K562 (cell line): ENCODE results near the gene SPATA13. TPM values are rescaled to one million over a fixed set of nuclear protein-coding genes. Genes with fewer than 3 reads are reported as not detected.

Experiments
- MEF2A ChIP-seq: IDR thresholded peaks from 2 replicates; pipeline ENCODE4 v1.6.1; 2011; ENCODE audit warnings: low read depth, mild to moderate bottlenecking, low read length, moderate library complexity; ENCODE audit not compliant: control insufficient read depth
- NCOA2 ChIP-seq, 2 experiments: fragments of 450-650 bp; IDR thresholded peaks; 2 replicates each; pipeline ENCODE4 v1.6.1; 2018; ENCODE audit warnings: mild to moderate bottlenecking in 2 of 2, moderate library complexity in 1 of 2; ENCODE audit not compliant: partially characterized antibody in 2 of 2
- PHB2 ChIP-seq: fragments of 450-650 bp; IDR thresholded peaks from 2 replicates; pipeline ENCODE4 v1.6.1; 2017; ENCODE audit warnings: low read depth
- SREBF2 ChIP-seq: sonication (generic); formaldehyde crosslinking; IDR thresholded peaks from 2 replicates; pipeline ENCODE4 v1.4.0; 2020; ENCODE audit warnings: mild to moderate bottlenecking, missing genetic modification reagents
- SRSF1 ChIP-seq: fragments of 200-400 bp; formaldehyde crosslinking; IDR thresholded peaks from 2 replicates; pipeline ENCODE4 v1.6.1; 2017; ENCODE audit warnings: mild to moderate bottlenecking, low read depth, low read length, moderate library complexity
- ZNF165 ChIP-seq: fragments of 250-450 bp; sonication (Bioruptor Pico); IDR thresholded peaks from 2 replicates; pipeline ENCODE4 v1.4.0; 2020; ENCODE audit warnings: borderline replicate concordance
- polyA plus RNA-seq, 8 experiments: library from polyadenylated mRNA; depleted of rRNA in 4 of 8; stranded (reverse) in 5 of 8; unstranded in 3 of 8; fragments of >200 nt; fragmentation: Nextera tagmentation in 2 of 8; fragmentation: Illumina TruSeq in 1 of 8; extraction: Ambion mirVana in 2 of 8; extraction: Trizol in 1 of 8; gene quantifications; 2 replicates each; pipeline versions ENCODE4 v1.2.1 to v1.2.3, GENCODE V29; 2011 to 2014; ENCODE audit warnings: inconsistent platforms in 1 of 8, missing spikeins in 1 of 8
- total RNA-seq, 7 experiments: library from RNA; depleted of rRNA in 6 of 7; stranded (reverse); fragments of >200 nt in 6 of 7; fragmentation: Illumina TruSeq in 2 of 7; extraction: Trizol in 2 of 7; gene quantifications; 2 replicates each; pipeline versions ENCODE4 v1.2.1 to v1.2.3, GENCODE V29; 2011 to 2021; ENCODE audit warnings: low replicate concordance in 1 of 7
- TF ChIP-seq, protein P1 (sequence below), 2 experiments: fragments of 450-650 bp; formaldehyde crosslinking in 1 of 2; IDR thresholded peaks; 2 replicates each; pipeline versions ENCODE4 v1.4.0 to v1.6.1; 2014 to 2020; ENCODE audit warnings: mild to moderate bottlenecking in 2 of 2, borderline replicate concordance in 1 of 2, low read depth in 1 of 2
- TF ChIP-seq, protein P2 (sequence below): sonication (generic); formaldehyde crosslinking; IDR thresholded peaks from 2 replicates; pipeline ENCODE4 v1.8.0; 2022; ENCODE audit warnings: missing genetic modification reagents, mild to moderate bottlenecking, moderate library complexity, borderline replicate concordance

SPATA13 gene
- total and polyA plus RNA-seq, 9 of the 15 experiments (the other 6 are each of a cell fraction or from before 2014, with no cell fraction given): 0.08 to 0.99 (median 0.21) TPM; not detected in 2

DNA sequence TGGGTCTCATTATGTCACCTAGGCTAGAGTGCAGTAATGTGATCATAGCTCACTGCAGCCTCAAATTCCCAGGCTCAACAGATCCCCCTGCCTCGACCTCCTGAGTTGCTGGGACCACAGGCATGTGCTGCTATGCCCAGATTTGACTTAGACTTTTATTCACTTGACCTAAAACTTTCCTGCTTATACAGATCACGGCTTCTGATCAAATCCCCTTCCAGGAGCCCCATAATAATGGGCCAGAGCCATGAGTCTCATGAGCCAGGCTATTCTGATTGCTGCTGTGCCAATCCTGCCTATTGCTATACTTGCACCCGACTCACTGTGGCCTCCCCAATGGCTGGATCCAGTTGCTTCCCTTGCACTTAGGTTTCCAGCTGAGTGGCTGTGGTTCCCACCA is 190.9 kb downstream of the SPATA13 start (continued):
- TF ChIP-seq, protein P1, sequence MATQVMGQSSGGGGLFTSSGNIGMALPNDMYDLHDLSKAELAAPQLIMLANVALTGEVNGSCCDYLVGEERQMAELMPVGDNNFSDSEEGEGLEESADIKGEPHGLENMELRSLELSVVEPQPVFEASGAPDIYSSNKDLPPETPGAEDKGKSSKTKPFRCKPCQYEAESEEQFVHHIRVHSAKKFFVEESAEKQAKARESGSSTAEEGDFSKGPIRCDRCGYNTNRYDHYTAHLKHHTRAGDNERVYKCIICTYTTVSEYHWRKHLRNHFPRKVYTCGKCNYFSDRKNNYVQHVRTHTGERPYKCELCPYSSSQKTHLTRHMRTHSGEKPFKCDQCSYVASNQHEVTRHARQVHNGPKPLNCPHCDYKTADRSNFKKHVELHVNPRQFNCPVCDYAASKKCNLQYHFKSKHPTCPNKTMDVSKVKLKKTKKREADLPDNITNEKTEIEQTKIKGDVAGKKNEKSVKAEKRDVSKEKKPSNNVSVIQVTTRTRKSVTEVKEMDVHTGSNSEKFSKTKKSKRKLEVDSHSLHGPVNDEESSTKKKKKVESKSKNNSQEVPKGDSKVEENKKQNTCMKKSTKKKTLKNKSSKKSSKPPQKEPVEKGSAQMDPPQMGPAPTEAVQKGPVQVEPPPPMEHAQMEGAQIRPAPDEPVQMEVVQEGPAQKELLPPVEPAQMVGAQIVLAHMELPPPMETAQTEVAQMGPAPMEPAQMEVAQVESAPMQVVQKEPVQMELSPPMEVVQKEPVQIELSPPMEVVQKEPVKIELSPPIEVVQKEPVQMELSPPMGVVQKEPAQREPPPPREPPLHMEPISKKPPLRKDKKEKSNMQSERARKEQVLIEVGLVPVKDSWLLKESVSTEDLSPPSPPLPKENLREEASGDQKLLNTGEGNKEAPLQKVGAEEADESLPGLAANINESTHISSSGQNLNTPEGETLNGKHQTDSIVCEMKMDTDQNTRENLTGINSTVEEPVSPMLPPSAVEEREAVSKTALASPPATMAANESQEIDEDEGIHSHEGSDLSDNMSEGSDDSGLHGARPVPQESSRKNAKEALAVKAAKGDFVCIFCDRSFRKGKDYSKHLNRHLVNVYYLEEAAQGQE (IDR thresholded peaks at IDR 0.05; ENCODE audit: borderline replicate concordance): no peak
- TF ChIP-seq, protein P1 (CRISPR knock-in tag; IDR thresholded peaks at IDR 0.05; ENCODE audit: low read depth): no peak
- TF ChIP-seq NCOA2 (IDR thresholded peaks at IDR 0.05; ENCODE audit: partially characterized antibody in 2 of 2) (no peak), MEF2A (no peak), PHB2 (no peak), ZNF165 (CRISPR knock-in tag) (no peak), SRSF1 (no peak), SREBF2 (no peak)
- TF ChIP-seq, protein P2, sequence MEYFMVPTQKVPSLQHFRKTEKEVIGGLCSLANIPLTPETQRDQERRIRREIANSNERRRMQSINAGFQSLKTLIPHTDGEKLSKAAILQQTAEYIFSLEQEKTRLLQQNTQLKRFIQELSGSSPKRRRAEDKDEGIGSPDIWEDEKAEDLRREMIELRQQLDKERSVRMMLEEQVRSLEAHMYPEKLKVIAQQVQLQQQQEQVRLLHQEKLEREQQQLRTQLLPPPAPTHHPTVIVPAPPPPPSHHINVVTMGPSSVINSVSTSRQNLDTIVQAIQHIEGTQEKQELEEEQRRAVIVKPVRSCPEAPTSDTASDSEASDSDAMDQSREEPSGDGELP (CRISPR knock-in tag): no peak
